ENCODE measurements around the gene TMEM260.

- no peak for TF ChIP-seq CTCF (IDR thresholded peaks at IDR 0.05)
- no peak for TF ChIP-seq ZBTB33 (IDR thresholded peaks at IDR 0.05; ENCODE audit: borderline replicate concordance, low read depth)
- no peak for TF ChIP-seq NFIC (IDR thresholded peaks at IDR 0.05; ENCODE audit: borderline replicate concordance)
- no peak for TF ChIP-seq FOSL2 (IDR thresholded peaks at IDR 0.05; ENCODE audit: borderline replicate concordance, low read depth)
- no peak for TF ChIP-seq POLR2AphosphoS5 (IDR thresholded peaks at IDR 0.05; ENCODE audit: low read depth, low read length)
- no peak for TF ChIP-seq MXI1 (IDR thresholded peaks at IDR 0.05; ENCODE audit: low read depth, low read length)
- no peak for TF ChIP-seq EP300 (IDR thresholded peaks at IDR 0.05; ENCODE audit: borderline replicate concordance in 1 of 2, low read depth in 1 of 2, low read length in 1 of 2)
Measured at GRCh38 chr14:56635041-56635440, 55.4 kb downstream of the TMEM260 start.
